A549 (cell line): Measurements from ENCODE around the gene MID1IP1. TPM values are rescaled to one million over a fixed set of nuclear protein-coding genes. Genes with fewer than 3 reads are reported as not detected.

ENCODE experiments used
- ATAC-seq, 2 experiments: fragments of 200-7000 bp in 1 of 2; fragments of >200 bp in 1 of 2; cut with Nextera tagmentation in 1 of 2; cut with Tn5 transposase in 1 of 2; 3 replicates each; pipeline versions ENCODE4 v1.8.0 to v1.9.1; 2018 to 2020; ENCODE audit warnings: mild to moderate bottlenecking in 1 of 2, moderate library complexity in 1 of 2
- CTCF ChIA-PET: fragments of 300-600 bp; sonication (Branson Sonifier 250); formaldehyde crosslinking; extraction: SDS; loops from one replicate; lab custom pipeline; 2021; ENCODE audit warnings: antibody characterized with exemption, inconsistent platforms; lab: Yijun Ruan, JAX
- POLR2A ChIA-PET: fragments of 350-600 bp; formaldehyde crosslinking; extraction: SDS; loops from one replicate; lab custom pipeline; 2021; ENCODE audit warnings: antibody characterized with exemption, inconsistent platforms; lab: Yijun Ruan, JAX
- DNase-seq, 2 experiments: peaks; one replicate each; pipeline versions ENCODE4 v3.0.0 to v3.0.0-alpha.2; 2011 to 2016; ENCODE audit warnings: low read depth in 1 of 2, low spot score in 1 of 2
- FAIRE-seq: peaks from 2 replicates; lab custom pipeline; 2011; peaks lifted over from hg19 to GRCh38; lab: Jason Lieb, UNC
- H3K27ac ChIP-seq, 2 experiments: fragments of >200 bp; sonication (Bioruptor Twin); formaldehyde crosslinking; 3 replicates each; pipeline ENCODE4 v1.5.1; 2016 to 2017
- H3K4me1 ChIP-seq: fragments of >200 bp; sonication (Bioruptor Twin); formaldehyde crosslinking; 3 replicates; pipeline ENCODE4 v1.6.1; 2016
- H3K4me2 ChIP-seq: fragments of >200 bp; sonication (Bioruptor Twin); formaldehyde crosslinking; 3 replicates; pipeline ENCODE4 v1.6.1; 2016
- H3K4me3 ChIP-seq: fragments of >200 bp; sonication (Bioruptor Twin); formaldehyde crosslinking; 3 replicates; pipeline ENCODE4 v1.5.1; 2016
- H3K9me3 ChIP-seq: fragments of >200 bp; sonication (Bioruptor Twin); formaldehyde crosslinking; 3 replicates; pipeline ENCODE4 v1.6.1; 2016
- ATOH8 ChIP-seq: fragments of 250-450 bp; sonication (Bioruptor Pico); IDR thresholded peaks from 2 replicates; pipeline ENCODE4 v1.5.0; 2020; ENCODE audit warnings: low read depth, mild to moderate bottlenecking, moderate library complexity
- BCL3 ChIP-seq: fragments of >200 bp; sonication (Bioruptor Twin); formaldehyde crosslinking; IDR thresholded peaks from 3 replicates; pipeline ENCODE4 v1.6.1; 2016
- CEBPB ChIP-seq, 2 experiments: fragments of >200 bp in 1 of 2; sonication (Bioruptor Twin) in 1 of 2; formaldehyde crosslinking in 1 of 2; IDR thresholded peaks; 2 replicates each; pipeline ENCODE4 v1.6.1; 2012 to 2016
- CTCF ChIP-seq: fragments of >200 bp; sonication (Bioruptor Twin); formaldehyde crosslinking; IDR thresholded peaks from 3 replicates; pipeline ENCODE4 v1.5.1; 2016
- ESRRA ChIP-seq: fragments of 150-350 bp; IDR thresholded peaks from 2 replicates; pipeline ENCODE4 v1.6.1; 2014; ENCODE audit warnings: mild to moderate bottlenecking, low read length, borderline replicate concordance
- FOSL2 ChIP-seq, 2 experiments: fragments of 450-650 bp in 1 of 2; fragments of >200 bp in 1 of 2; sonication (Bioruptor Twin) in 1 of 2; formaldehyde crosslinking; IDR thresholded peaks; 2 replicates each; pipeline versions ENCODE4 v1.5.0 to v1.6.1; 2016 to 2020; ENCODE audit warnings: mild to moderate bottlenecking in 1 of 2, moderate library complexity in 1 of 2
- FOXS1 ChIP-seq: fragments of 250-450 bp; sonication (Bioruptor Pico); IDR thresholded peaks from 2 replicates; pipeline ENCODE4 v1.5.0; 2020; ENCODE audit warnings: mild to moderate bottlenecking, moderate library complexity
- HDAC2 ChIP-seq: fragments of 200-600 bp; sonication (generic); IDR thresholded peaks from 2 replicates; pipeline ENCODE4 v1.6.1; 2016
- HOXA7 ChIP-seq: fragments of 250-450 bp; sonication (Bioruptor Pico); IDR thresholded peaks from 2 replicates; pipeline ENCODE4 v1.5.0; 2020; ENCODE audit warnings: mild to moderate bottlenecking, moderate library complexity
- JUN ChIP-seq, 2 experiments: fragments of >200 bp; sonication (Bioruptor Twin); formaldehyde crosslinking; IDR thresholded peaks; 2 replicates in 1 of 2; 3 replicates in 1 of 2; pipeline ENCODE4 v1.6.1; 2016 to 2017
- MAFK ChIP-seq: fragments of 450-650 bp; IDR thresholded peaks from 2 replicates; pipeline ENCODE4 v1.6.1; 2014; ENCODE audit not compliant: partially characterized antibody
- MAZ ChIP-seq: fragments of 150-350 bp; IDR thresholded peaks from 2 replicates; pipeline ENCODE4 v1.6.1; 2014; ENCODE audit warnings: antibody characterized with exemption, low read depth, low read length, borderline replicate concordance
- NFE2L2 ChIP-seq: fragments of 150-350 bp; conservative IDR thresholded peaks from 2 replicates; pipeline ENCODE4 v1.6.1; 2014; ENCODE audit warnings: low read length
- NPAS2 ChIP-seq: fragments of 250-450 bp; sonication (Bioruptor Pico); IDR thresholded peaks from 2 replicates; pipeline ENCODE4 v1.8.0; 2022; ENCODE audit warnings: mild to moderate bottlenecking, moderate library complexity, borderline replicate concordance
- RAD21 ChIP-seq, 2 experiments: fragments of >200 bp in 1 of 2; sonication (Bioruptor Twin) in 1 of 2; formaldehyde crosslinking in 1 of 2; IDR thresholded peaks in 1 of 2; conservative IDR thresholded peaks in 1 of 2; 2 replicates in 1 of 2; 3 replicates in 1 of 2; pipeline ENCODE4 v1.6.1; 2012 to 2018; ENCODE audit warnings: inconsistent platforms in 1 of 2
- SREBF2 ChIP-seq: fragments of 450-650 bp; IDR thresholded peaks from 2 replicates; pipeline ENCODE4 v1.6.1; 2014; ENCODE audit warnings: mild to moderate bottlenecking, moderate library complexity
- TFCP2L1 ChIP-seq: fragments of 250-450 bp; sonication (Bioruptor Pico); IDR thresholded peaks from 2 replicates; pipeline ENCODE4 v1.5.0; 2021; ENCODE audit warnings: mild to moderate bottlenecking
- TP53 ChIP-seq: fragments of 250-450 bp; sonication (Bioruptor Pico); IDR thresholded peaks from 2 replicates; pipeline ENCODE4 v1.5.0; 2021; ENCODE audit warnings: mild to moderate bottlenecking, moderate library complexity
- ZFP36 ChIP-seq: fragments of 450-650 bp; IDR thresholded peaks from 2 replicates; pipeline ENCODE4 v1.6.1; 2014; ENCODE audit warnings: borderline replicate concordance; ENCODE audit not compliant: partially characterized antibody
- WGBS: methylation state at CpG from one replicate; pipeline ENCODE4 v1.1.6; 2017; ENCODE audit errors: missing lambda C conversion rate; 5-methylcytosine and 5-hydroxymethylcytosine counted together
- polyA plus RNA-seq, 4 experiments: library from polyadenylated mRNA; depleted of rRNA in 3 of 4; stranded (reverse); fragments of >200 nt; fragmentation: RNase III in 1 of 4; extraction: RNeasy Plus Mini Kit Qiagen cat#74134 plus additional on column Dnase treatment in 1 of 4; gene quantifications; 2 replicates in 3 of 4; 3 replicates in 1 of 4; pipeline ENCODE4 v1.2.3, GENCODE V29; 2011 to 2017
- TF ChIP-seq, protein P1 (sequence below): fragments of 450-650 bp; IDR thresholded peaks from 2 replicates; pipeline ENCODE4 v1.6.1; 2014; ENCODE audit warnings: antibody characterized with exemption
- TF ChIP-seq, protein P2 (sequence below): fragments of 150-350 bp; IDR thresholded peaks from 2 replicates; pipeline ENCODE4 v1.6.1; 2014; ENCODE audit warnings: low read depth, mild to moderate bottlenecking, low read length
- TF ChIP-seq, protein P3 (sequence below): fragments of 250-450 bp; sonication (Bioruptor Pico); IDR thresholded peaks from 2 replicates; pipeline ENCODE4 v1.5.0; 2021; ENCODE audit warnings: mild to moderate bottlenecking, moderate library complexity, borderline replicate concordance

Gene MID1IP1
- polyA plus RNA-seq, 2 of the 4 experiments (the other 2 are of a cell fraction) = 40.1 to 56.5 TPM

- Histone ChIP-seq H3K4me3 (no peak overlapping the region), H3K27ac (no peak overlapping the region), H3K9me3 (no peaks in the 10 kb centered on the region), H3K4me1 (no peaks in the 10 kb centered on the region), H3K4me2 (no peak overlapping the region)
- WGBS = 43% methylated on average over 2 of the region's 2 CpGs
- TF ChIP-seq MAZ (no peak), FOXS1 (CRISPR knock-in tag) (no peak), CEBPB (IDR thresholded peaks at IDR 0.05) (no peak), TFCP2L1 (CRISPR knock-in tag) (no peak), TP53 (CRISPR knock-in tag) (no peak), ESRRA (no peak), ZFP36 (no peak), HDAC2 (no peak), HOXA7 (CRISPR knock-in tag) (no peak), CTCF (no peak)
- TF ChIP-seq, protein P1, sequence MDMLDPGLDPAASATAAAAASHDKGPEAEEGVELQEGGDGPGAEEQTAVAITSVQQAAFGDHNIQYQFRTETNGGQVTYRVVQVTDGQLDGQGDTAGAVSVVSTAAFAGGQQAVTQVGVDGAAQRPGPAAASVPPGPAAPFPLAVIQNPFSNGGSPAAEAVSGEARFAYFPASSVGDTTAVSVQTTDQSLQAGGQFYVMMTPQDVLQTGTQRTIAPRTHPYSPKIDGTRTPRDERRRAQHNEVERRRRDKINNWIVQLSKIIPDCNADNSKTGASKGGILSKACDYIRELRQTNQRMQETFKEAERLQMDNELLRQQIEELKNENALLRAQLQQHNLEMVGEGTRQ = no peak
- ATAC-seq = no peak
- POLR2A ChIA-PET = no interaction called here
- no peak for FAIRE-seq
- CTCF ChIA-PET = interaction anchor here (0.9 kb wide), 1 partner anchor 145 kb away, joined by 3 read pairs; no protein-coding TSS in a partner anchor
- no peak for DNase-seq
These were observed 40.5 kb downstream of the MID1IP1 start for GRCh38 chrX:38841750-38842149.

GRCh38 chrX:38845426-38845825 lies 44.2 kb downstream of the MID1IP1 start:
- ChIA-PET POLR2A (no interaction called here), CTCF (no interaction called here)
- no peak for ATAC-seq
- TF ChIP-seq JUN (IDR thresholded peaks at IDR 0.05) (no peak), NFE2L2 (no peak), MAFK (no peak), FOSL2 (IDR thresholded peaks at IDR 0.05) (no peak), FOSL2 (CRISPR knock-in tag; IDR thresholded peaks at IDR 0.05) (no peak), CTCF (no peak), RAD21 (conservative IDR thresholded peaks at IDR 0.05 in 1 of 2, IDR thresholded peaks at IDR 0.05 in 1 of 2) (no peak), NPAS2 (CRISPR knock-in tag) (no peak), ZFP36 (no peak), SREBF2 (no peak), BCL3 (no peak), ATOH8 (no peak)
- TF ChIP-seq, protein P2, sequence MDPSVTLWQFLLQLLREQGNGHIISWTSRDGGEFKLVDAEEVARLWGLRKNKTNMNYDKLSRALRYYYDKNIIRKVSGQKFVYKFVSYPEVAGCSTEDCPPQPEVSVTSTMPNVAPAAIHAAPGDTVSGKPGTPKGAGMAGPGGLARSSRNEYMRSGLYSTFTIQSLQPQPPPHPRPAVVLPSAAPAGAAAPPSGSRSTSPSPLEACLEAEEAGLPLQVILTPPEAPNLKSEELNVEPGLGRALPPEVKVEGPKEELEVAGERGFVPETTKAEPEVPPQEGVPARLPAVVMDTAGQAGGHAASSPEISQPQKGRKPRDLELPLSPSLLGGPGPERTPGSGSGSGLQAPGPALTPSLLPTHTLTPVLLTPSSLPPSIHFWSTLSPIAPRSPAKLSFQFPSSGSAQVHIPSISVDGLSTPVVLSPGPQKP = no peak
- TF ChIP-seq, protein P3, sequence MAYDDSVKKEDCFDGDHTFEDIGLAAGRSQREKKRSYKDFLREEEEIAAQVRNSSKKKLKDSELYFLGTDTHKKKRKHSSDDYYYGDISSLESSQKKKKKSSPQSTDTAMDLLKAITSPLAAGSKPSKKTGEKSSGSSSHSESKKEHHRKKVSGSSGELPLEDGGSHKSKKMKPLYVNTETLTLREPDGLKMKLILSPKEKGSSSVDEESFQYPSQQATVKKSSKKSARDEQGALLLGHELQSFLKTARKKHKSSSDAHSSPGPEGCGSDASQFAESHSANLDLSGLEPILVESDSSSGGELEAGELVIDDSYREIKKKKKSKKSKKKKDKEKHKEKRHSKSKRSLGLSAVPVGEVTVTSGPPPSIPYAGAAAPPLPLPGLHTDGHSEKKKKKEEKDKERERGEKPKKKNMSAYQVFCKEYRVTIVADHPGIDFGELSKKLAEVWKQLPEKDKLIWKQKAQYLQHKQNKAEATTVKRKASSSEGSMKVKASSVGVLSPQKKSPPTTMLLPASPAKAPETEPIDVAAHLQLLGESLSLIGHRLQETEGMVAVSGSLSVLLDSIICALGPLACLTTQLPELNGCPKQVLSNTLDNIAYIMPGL (CRISPR knock-in tag) = no peak
- TF ChIP-seq, all 56 proteins: peak for 0
- WGBS = 46% methylated on average over 4 of the region's 4 CpGs
- DNase-seq (no peak), FAIRE-seq (no peak)
- Histone ChIP-seq H3K4me3 (no peak overlapping the region), H3K27ac (no peak overlapping the region), H3K4me1 (no peaks in the 10 kb centered on the region), H3K4me2 (no peak overlapping the region), H3K9me3 (no peaks in the 10 kb centered on the region)
